GM12891 (cell line): ENCODE measurements around the gene HLA-A.

ENCODE experiments used
- PAX5 ChIP-seq: IDR thresholded peaks from 2 replicates; pipeline ENCODE4 v1.6.1; 2011; ENCODE audit warnings: low read length, moderate library complexity, mild to moderate bottlenecking; ENCODE audit not compliant: insufficient read depth, severe bottlenecking
- POLR2A ChIP-seq: IDR thresholded peaks from 2 replicates; pipeline ENCODE4 v1.6.1; 2011; ENCODE audit warnings: low read depth, low read length, control low read depth
- POLR2AphosphoS5 ChIP-seq: IDR thresholded peaks from 2 replicates; pipeline ENCODE4 v1.6.1; 2011; ENCODE audit warnings: low read depth, low read length, control low read depth
- SPI1 ChIP-seq: IDR thresholded peaks from 2 replicates; pipeline ENCODE4 v1.6.1; 2011; ENCODE audit warnings: low read depth, low read length, control low read depth
- TAF1 ChIP-seq: IDR thresholded peaks from 2 replicates; pipeline ENCODE4 v1.6.1; 2011; ENCODE audit warnings: low read depth, low read length, control low read depth

DNA sequence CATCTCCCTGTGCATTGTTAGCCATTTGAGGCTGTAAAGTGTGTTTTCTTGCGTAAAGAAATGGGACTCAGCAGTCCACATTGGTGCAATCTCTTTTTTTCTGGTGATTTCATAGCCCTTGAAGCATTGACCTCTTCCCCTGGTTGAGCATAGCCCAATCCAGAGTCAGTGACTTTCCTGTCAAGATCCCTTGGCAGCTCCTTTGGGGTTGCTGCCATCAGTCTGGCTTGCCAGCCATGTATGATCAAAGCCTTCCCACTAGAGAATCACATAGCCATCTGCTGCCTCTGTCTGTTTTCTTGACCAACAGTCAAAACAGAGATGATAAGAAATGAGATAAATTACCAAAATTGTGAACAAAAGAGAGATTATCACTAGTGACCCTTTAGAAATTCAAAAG is 19.6 kb downstream of the HLA-A start:
- TF ChIP-seq POLR2A: no peak
- TF ChIP-seq TAF1: no peak
- no peak for TF ChIP-seq POLR2AphosphoS5
- TF ChIP-seq SPI1: no peak
- TF ChIP-seq PAX5: no peak
